GM21737 (cell line): Measurements from ENCODE around the gene CD81.

ENCODE experiments used
- ATAC-seq: cut with Tn5 transposase; IDR thresholded peaks from one replicate; pipeline ENCODE4 v1.9.1; 2021; ENCODE audit warnings: mild to moderate bottlenecking, moderate library complexity; ENCODE audit not compliant: unreplicated experiment

Gene CD81

GRCh38 chr11:2433106-2433925 lies 56.2 kb downstream of the CD81 start:
- ATAC-seq, result no peak

GRCh38 chr11:2434008-2434407 lies 56.9 kb downstream of the CD81 start:
- no peak for ATAC-seq

GRCh38 chr11:2434506-2435255 lies 57.6 kb downstream of the CD81 start:
- ATAC-seq, result no peak

- no peak for ATAC-seq
Measured at GRCh38 chr11:2435288-2436012, 58.3 kb downstream of the CD81 start.

- no peak for ATAC-seq
Measured at GRCh38 chr11:2436013-2436520, 59.0 kb downstream of the CD81 start.

GRCh38 chr11:2436521-2437031 lies 59.5 kb downstream of the CD81 start:
- no peak for ATAC-seq

GRCh38 chr11:2437516-2437915 lies 60.4 kb downstream of the CD81 start:
- no peak for ATAC-seq

- ATAC-seq, result no peak
Measured at GRCh38 chr11:2439820-2440219, 62.7 kb downstream of the CD81 start.

- no peak for ATAC-seq
Measured at GRCh38 chr11:2440646-2441045, 63.5 kb downstream of the CD81 start.

GRCh38 chr11:2441171-2441570 lies 64.1 kb downstream of the CD81 start:
- no peak for ATAC-seq

GRCh38 chr11:2442589-2442988 lies 65.5 kb downstream of the CD81 start:
- ATAC-seq, result no peak

- ATAC-seq, result no peak
Measured at GRCh38 chr11:2443406-2443805, 66.3 kb downstream of the CD81 start.

GRCh38 chr11:2443881-2444820 lies 67.0 kb downstream of the CD81 start, which contains the start of gene TRPM5:
TRPM5 (minus strand) TSS chr11:2444514; CDS start chr11:2423036, 21,478 bp downstream.
- ATAC-seq, result no peak

- no peak for ATAC-seq
Measured at GRCh38 chr11:2444821-2445745, 68.0 kb downstream of the CD81 start, which contains the start of gene KCNQ1. KCNQ1 (plus strand) TSS chr11:2445008; CDS start chr11:2445099, 91 bp downstream.

- ATAC-seq, result no peak
Measured at GRCh38 chr11:2445746-2446551, 68.8 kb downstream of the CD81 start.

- no peak for ATAC-seq
Measured at GRCh38 chr11:2446590-2447252, 69.6 kb downstream of the CD81 start.
